ENCODE data around the gene STAT4.

Gene STAT4

GRCh38 chr2:191143791-191144190 lies 7.0 kb downstream of the STAT4 start:
- DNase-seq: no peak

GRCh38 chr2:191128911-191129304 lies 21.9 kb downstream of the STAT4 start:
- DNase-seq: no peak

DNA sequence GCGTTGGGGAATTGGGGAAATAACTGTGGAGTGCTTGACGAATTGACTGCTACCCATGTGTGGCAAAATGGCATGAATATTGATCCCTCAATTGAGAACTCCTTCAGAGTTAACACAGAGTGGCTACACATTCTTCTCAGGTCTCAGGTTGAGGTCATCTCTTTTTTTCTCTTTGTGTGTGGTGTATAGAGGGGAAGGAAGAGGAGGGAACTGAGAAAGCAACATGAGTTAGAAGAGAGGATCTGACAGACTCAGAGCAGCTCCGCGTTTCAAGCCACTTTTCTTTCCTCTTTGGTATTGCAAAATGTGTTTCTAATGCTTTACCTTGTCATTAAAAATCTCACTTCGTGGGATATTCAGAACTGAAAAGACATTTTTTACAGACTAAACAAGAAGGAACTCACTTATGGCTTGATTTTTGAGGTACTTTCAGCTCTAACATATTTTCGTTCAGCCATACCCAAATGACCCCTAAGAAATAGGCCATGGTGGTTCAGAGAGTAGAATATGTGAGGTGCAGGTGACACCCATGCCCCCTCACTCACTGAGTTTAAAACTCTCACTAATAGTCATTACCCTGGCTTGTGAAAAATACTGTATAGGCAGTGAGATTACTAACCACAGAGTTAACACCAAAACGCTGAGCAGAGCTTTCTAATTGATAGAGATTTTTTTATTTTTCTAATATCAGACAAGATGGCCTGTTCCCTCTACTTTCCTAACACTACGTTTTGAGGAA lies 22.5 kb downstream of the STAT4 start:
- DNase-seq: no peak

GRCh38 chr2:191127235-191127634 lies 23.6 kb downstream of the STAT4 start:
- DNase-seq: no peak

DNA sequence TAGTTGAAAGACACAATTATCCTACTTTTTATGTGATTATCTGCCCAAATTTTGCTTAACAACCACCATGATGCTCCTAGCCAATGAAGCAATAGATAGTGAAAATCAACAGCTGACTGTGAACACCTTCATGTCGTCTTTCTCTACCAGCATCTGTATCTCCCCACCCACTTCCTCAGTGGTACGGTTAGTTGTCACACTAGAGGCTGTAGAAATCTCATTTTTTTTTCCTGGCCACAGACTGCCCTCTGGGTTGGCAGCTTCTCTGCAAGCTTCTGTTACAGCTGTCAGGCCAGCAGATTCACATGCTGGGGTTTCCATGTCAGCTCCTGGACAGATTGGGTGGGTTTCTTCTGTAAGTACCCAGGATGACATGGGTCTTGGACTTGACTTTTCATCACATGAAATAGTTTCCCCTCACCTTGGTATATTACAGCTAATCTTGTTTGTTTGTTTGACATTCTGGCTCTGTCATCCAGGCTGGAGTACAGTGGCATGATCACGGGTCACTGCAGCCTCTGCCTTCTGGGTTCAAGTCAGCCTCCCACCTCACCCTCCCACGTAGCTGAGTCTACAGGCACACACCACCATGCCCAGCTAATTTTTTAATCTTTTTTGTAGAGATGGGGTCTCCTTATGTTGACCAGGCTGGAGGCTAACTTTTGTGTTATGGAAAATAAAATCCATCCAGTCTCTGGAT lies 24.3 kb downstream of the STAT4 start:
- no peak for DNase-seq

- no peak for DNase-seq
Measured at GRCh38 chr2:191125646-191126045, 25.1 kb downstream of the STAT4 start.

DNA sequence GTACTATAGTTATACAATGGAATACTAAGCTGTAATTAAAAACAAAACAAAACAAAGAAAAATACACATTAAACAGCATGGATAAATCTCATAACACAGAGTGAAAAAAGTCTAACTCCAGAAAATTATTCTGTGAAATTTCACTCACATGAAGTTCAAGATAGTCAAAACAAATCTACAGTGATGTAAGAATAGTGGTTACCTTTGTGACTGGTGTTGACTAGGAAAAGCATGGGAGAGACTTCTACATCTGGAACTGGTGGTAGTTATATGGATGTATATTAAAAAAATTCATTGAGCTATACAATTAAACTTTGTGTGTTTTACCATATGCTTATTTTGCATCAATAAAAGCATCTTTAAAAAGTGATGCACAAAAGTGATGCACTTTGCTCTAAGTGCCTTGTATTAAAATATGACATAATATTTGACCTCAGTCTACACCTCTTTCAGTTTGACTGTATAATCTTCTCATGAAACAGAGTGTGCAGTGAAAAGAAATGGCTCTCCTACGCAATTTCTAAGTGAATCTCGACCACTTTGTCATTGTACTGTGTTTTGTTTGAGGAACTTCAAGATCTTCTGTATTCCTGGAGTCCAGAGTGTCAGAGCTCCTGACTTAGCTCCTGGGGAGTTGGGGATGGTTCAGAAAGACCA lies 28.0 kb downstream of the STAT4 start:
- no peak for DNase-seq

GRCh38 chr2:191117341-191117740 lies 33.5 kb downstream of the STAT4 start:
- DNase-seq: no peak

- no peak for DNase-seq
Measured at GRCh38 chr2:191115804-191116203, 35.0 kb downstream of the STAT4 start.

- no peak for DNase-seq
Measured at GRCh38 chr2:191115391-191115790, 35.4 kb downstream of the STAT4 start.

GRCh38 chr2:191114403-191114886 lies 36.3 kb downstream of the STAT4 start:
- peak in 4 of 6 experiments; percentile 9 to 52 (median 22) for DNase-seq

- no peak for DNase-seq
Measured at GRCh38 chr2:191113761-191114160, 37.0 kb downstream of the STAT4 start.

GRCh38 chr2:191112448-191112901 lies 38.3 kb downstream of the STAT4 start:
- no peak for DNase-seq

GRCh38 chr2:191109888-191110287 lies 40.9 kb downstream of the STAT4 start:
- no peak for DNase-seq

DNA sequence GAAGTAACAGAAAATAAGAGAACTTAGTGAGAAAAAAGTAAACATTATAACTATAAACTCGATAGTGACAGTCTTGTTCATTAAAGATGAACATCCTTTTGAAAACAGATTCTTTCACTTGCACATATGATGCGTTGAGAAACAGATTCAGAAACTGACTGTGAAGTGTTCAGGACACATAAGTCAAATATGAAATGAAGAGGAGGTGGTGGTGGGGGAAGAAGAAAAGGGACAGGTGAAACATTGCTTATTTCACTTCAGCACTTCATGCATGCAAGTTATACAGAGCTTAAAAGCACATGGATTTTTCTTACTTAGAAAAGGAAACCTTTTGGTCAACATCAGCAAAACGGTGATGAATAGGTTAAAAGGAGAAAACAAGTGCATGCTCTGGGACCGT lies 42.5 kb downstream of the STAT4 start:
- DNase-seq: no peak

DNA sequence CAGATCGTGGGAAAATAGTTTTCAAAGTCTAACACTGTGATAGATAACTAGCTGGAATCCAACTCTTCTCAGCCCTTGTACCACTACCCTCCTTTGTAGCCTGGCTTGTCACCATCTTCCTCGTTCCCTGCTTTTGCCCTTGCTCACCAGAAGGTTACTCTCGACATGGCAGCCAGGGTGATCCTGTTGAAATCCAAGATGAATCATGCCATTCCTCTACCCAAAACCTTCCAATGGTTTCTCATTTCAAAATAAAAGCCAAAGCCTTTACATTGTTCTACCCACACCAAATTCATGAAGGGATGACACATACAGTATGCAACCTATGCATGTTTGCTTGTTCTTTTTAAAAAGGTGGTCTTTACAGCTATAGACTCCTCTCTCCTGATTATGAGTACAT lies 45.7 kb downstream of the STAT4 start:
- no peak for DNase-seq

DNA sequence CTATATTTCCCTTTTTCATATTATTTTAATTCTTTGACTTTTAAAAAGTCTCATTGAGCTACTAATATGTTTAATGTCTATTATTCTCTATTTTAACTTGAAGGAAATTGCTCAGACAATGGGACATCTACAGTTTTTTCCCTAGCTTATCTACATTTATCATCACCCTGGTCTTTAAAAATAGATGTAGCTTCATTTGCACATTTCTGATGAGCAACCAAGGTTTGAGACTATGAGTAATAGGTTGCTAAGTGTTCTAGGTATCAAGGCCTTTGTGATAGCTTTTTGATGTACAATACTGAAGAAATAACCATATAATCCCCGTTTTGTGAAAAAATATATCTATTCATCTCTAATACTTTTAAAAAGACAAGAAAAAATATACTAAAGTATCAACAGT lies 47.0 kb downstream of the STAT4 start:
- no peak for DNase-seq

DNA sequence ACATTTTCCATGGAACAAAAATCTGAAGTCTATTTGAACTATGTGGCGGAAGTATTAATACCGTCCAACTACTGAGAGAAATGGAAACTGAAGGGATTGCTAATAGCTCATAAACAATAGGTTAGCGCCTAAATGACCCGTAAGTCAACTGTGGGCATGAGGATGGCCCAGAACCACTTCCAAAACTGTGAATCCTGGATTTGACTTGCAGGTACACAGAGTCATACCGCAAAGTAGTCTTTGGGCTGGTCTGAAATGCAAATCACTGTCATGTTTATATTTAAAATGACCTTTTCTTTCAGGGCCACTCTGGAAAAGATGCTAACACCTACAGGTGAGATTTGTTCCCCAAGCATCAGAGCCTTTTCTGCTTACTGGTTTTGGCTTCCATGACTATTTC lies 50.6 kb downstream of the STAT4 start:
- DNase-seq: no peak

DNA sequence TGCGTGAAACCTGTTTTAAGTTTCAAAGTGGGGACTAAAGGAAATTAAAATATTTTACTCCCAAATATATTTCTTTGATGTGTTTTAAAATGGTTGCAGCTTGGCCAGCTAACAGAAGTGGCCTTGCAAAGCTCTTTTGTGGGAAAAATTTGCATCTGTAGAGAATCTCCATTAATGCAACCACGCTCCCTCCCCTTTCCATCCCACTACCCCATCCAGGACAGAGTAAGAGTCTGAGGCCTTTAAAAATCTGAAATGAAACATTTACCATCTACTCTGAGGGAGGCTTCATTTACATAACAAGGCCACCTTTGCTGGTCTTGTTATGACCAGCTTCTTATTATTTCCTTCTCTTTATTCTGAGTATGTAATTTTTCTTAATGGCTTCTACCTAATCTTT lies 63.5 kb downstream of the STAT4 start:
- DNase-seq: no peak

GRCh38 chr2:191086706-191087105 lies 64.1 kb downstream of the STAT4 start:
- no peak for DNase-seq

- no peak for DNase-seq
Measured at GRCh38 chr2:191083540-191083939, 67.3 kb downstream of the STAT4 start.

- no peak for DNase-seq
Measured at GRCh38 chr2:191082321-191082720, 68.5 kb downstream of the STAT4 start.

DNA sequence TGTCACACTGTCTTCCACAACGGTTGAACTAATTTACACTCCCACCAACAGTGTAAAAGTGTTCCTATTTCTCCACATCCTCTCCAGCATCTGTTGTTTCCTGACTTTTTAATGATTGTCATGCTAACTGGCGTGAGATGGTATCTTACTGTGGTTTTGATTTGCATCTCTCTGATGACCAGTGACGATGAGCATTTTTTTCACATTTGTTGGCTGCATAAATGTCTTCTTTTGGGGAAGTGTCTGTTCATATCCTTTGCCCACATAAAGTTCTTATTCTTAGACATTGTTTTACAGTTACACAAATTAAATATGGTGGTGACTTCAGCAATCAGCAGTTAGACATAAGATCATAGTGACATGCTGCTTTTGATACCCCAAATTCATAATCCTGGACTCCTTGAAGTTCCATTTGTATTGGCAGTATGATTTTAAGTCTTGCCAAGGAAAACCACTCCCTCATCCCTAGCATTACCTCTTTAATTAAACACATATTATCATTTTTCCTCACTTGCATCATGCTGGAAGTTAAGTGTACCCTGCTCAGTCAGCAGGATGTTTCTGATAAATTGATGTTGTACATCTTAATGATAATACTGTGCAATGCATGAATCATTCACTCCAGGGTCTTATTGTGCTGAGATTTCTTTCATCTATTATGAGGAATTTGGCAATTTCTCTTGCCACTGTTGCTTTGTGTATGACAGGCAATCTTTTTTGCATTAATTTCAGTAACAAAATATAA lies 69.2 kb downstream of the STAT4 start:
- no peak for DNase-seq

All from stimulated activated naive CD4-positive, alpha-beta T cell (primary cell).